Measurements from ENCODE around the gene SRSF5.
"Not testable (repeated sequence)": the region's sequence is repeated elsewhere in the genome, so short reads cannot be mapped to it uniquely, and the experiment has no call there.

SRSF5 gene

GRCh38 chr14:69766984-69767368 lies at the start of gene SRSF5:
TSS of gene SRSF5 (plus strand) at chr14:69767142. CDS start at chr14:69768157, 1,015 bp downstream.
- DNase-seq = peak; percentile 64

GRCh38 chr14:69718614-69719013 lies 48.3 kb upstream of the SRSF5 start:
- DNase-seq = not testable (repeated sequence)

- peak; percentile 77 for DNase-seq
Measured at GRCh38 chr14:69719501-69719951, 47.4 kb upstream of the SRSF5 start.

- DNase-seq = no peak
Measured at GRCh38 chr14:69720912-69721311, 46.0 kb upstream of the SRSF5 start.

- DNase-seq = no peak
Measured at GRCh38 chr14:69726761-69727511, 40.0 kb upstream of the SRSF5 start.

- no peak for DNase-seq
Measured at GRCh38 chr14:69727860-69728259, 39.1 kb upstream of the SRSF5 start.

GRCh38 chr14:69731919-69732598 lies 34.9 kb upstream of the SRSF5 start:
- not testable (repeated sequence) for DNase-seq

- not testable (repeated sequence) for DNase-seq
Measured at GRCh38 chr14:69736405-69736804, 30.5 kb upstream of the SRSF5 start.

GRCh38 chr14:69741055-69741454 lies 25.9 kb upstream of the SRSF5 start:
- no peak for DNase-seq

GRCh38 chr14:69749956-69750355 lies 17.0 kb upstream of the SRSF5 start:
- DNase-seq = no peak

GRCh38 chr14:69750495-69750894 lies 16.4 kb upstream of the SRSF5 start:
- DNase-seq = no peak

GRCh38 chr14:69752773-69753172 lies 14.2 kb upstream of the SRSF5 start:
- DNase-seq = no peak

GRCh38 chr14:69753860-69754259 lies 13.1 kb upstream of the SRSF5 start:
- no peak for DNase-seq

- DNase-seq = no peak
Measured at GRCh38 chr14:69754487-69754886, 12.5 kb upstream of the SRSF5 start.

- no peak for DNase-seq
Measured at GRCh38 chr14:69755296-69755695, 11.6 kb upstream of the SRSF5 start.

- no peak for DNase-seq
Measured at GRCh38 chr14:69755784-69756183, 11.2 kb upstream of the SRSF5 start.

GRCh38 chr14:69756298-69756697 lies 10.6 kb upstream of the SRSF5 start:
- DNase-seq = no peak

GRCh38 chr14:69760810-69761209 lies 6.1 kb upstream of the SRSF5 start:
- no peak for DNase-seq

GRCh38 chr14:69763761-69764510 lies 3.0 kb upstream of the SRSF5 start:
- no peak for DNase-seq

GRCh38 chr14:69767369-69767999 lies 542 bp downstream of the SRSF5 start:
- peak; percentile 47 for DNase-seq

GRCh38 chr14:69768873-69769272 lies 1.9 kb downstream of the SRSF5 start:
- DNase-seq = no peak

GRCh38 chr14:69769623-69770022 lies 2.7 kb downstream of the SRSF5 start:
- no peak for DNase-seq

- DNase-seq = no peak
Measured at GRCh38 chr14:69770559-69770958, 3.6 kb downstream of the SRSF5 start.

Measured in GF-D8 (cell line).